Upper lobe of left lung (tissue), 4 donors: ENCODE measurements around the gene WDFY3.

ENCODE experiments used
- EP300 ChIP-seq, 4 donors: sonication (generic); formaldehyde crosslinking; IDR thresholded peaks; one replicate each; pipeline ENCODE4 v1.5.1; 2017; ENCODE audit warnings: antibody characterized with exemption in 4 of 4, control low read depth in 2 of 4
- POLR2A ChIP-seq, 4 donors: fragments of 450-650 bp; IDR thresholded peaks; one replicate each; pipeline ENCODE4 v1.5.1; 2016 to 2017; ENCODE audit warnings: antibody characterized with exemption in 4 of 4, mild to moderate bottlenecking in 2 of 4
- TF ChIP-seq, protein P1 (sequence below), 6 experiments: fragments of 450-650 bp in 4 of 6; fragments of 200-600 bp in 2 of 6; sonication (generic) in 2 of 6; IDR thresholded peaks; one replicate each; pipeline ENCODE4 v1.5.1; 2016 to 2019; ENCODE audit warnings: antibody characterized with exemption in 6 of 6

DNA sequence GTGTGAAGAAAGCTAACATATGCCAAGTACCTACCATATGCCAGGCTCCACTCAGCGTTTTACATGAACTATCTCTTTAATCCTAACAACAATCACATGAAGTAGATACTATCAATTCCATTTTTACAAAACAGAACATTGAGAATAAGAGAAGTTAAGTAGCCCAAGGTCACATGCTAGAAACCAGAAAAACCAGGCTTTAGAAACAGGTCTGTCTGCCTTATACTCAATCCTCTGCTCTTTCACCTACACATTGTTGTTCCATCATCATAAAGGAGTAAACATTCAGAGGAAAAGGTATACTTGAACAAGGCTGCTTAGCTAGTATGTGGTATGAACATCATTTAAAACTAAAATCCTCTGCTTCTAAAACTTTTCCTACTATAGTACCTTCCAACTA lies 42.1 kb downstream of the WDFY3 start:
- TF ChIP-seq POLR2A (IDR thresholded peaks at IDR 0.05) = no peak
- TF ChIP-seq EP300 (IDR thresholded peaks at IDR 0.05) = no peak
- TF ChIP-seq, protein P1, sequence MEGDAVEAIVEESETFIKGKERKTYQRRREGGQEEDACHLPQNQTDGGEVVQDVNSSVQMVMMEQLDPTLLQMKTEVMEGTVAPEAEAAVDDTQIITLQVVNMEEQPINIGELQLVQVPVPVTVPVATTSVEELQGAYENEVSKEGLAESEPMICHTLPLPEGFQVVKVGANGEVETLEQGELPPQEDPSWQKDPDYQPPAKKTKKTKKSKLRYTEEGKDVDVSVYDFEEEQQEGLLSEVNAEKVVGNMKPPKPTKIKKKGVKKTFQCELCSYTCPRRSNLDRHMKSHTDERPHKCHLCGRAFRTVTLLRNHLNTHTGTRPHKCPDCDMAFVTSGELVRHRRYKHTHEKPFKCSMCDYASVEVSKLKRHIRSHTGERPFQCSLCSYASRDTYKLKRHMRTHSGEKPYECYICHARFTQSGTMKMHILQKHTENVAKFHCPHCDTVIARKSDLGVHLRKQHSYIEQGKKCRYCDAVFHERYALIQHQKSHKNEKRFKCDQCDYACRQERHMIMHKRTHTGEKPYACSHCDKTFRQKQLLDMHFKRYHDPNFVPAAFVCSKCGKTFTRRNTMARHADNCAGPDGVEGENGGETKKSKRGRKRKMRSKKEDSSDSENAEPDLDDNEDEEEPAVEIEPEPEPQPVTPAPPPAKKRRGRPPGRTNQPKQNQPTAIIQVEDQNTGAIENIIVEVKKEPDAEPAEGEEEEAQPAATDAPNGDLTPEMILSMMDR (IDR thresholded peaks at IDR 0.05) = no peak
